CD14-positive monocyte (primary cell): ENCODE results near the gene DPP6. TPM values are rescaled to one million over a fixed set of nuclear protein-coding genes. Genes with fewer than 3 reads are reported as not detected.

Experiments
- DNase-seq, 3 donors: peaks; one replicate each; pipeline ENCODE4 v3.0.0-alpha.2; 2011 to 2022
- H2AFZ ChIP-seq: 2 replicates; pipeline ENCODE4 v1.6.0; 2012; ENCODE audit warnings: mild to moderate bottlenecking, low read depth, low read length, inconsistent platforms; ENCODE audit not compliant: insufficient read depth, poor library complexity, severe bottlenecking
- H3K27ac ChIP-seq, 2 donors: 1 replicate in 1 of 2; 2 replicates in 1 of 2; pipeline ENCODE4 v1.5.1; 2012 to 2013; ENCODE audit warnings: low read length in 2 of 2, control low read depth in 1 of 2, inconsistent platforms in 1 of 2, low read depth in 1 of 2, mild to moderate bottlenecking in 1 of 2
- H3K27me3 ChIP-seq, 2 donors: one replicate each; pipeline versions ENCODE4 v1.6.0 to v1.6.1; 2011 to 2013; ENCODE audit warnings: low read length in 2 of 2; ENCODE audit not compliant: control insufficient read depth in 2 of 2, insufficient read depth in 2 of 2
- H3K36me3 ChIP-seq, 2 donors: replicated peaks in 1 of 2; 1 replicate in 1 of 2; 2 replicates in 1 of 2; pipeline versions ENCODE4 v1.5.1 to v1.6.1; 2012 to 2013; ENCODE audit warnings: low read length in 2 of 2, control low read depth in 1 of 2, inconsistent platforms in 1 of 2, mild to moderate bottlenecking in 1 of 2; ENCODE audit not compliant: insufficient read depth in 2 of 2, control insufficient read depth in 1 of 2
- H3K4me1 ChIP-seq, 2 donors: 1 replicate in 1 of 2; 2 replicates in 1 of 2; pipeline versions ENCODE4 v1.5.1 to v1.6.1; 2012 to 2013; ENCODE audit warnings: low read length in 2 of 2, control low read depth in 1 of 2, inconsistent platforms in 1 of 2, mild to moderate bottlenecking in 1 of 2, moderate library complexity in 1 of 2; ENCODE audit not compliant: insufficient read depth in 2 of 2, control insufficient read depth in 1 of 2
- H3K4me2 ChIP-seq: replicated peaks from 2 replicates; pipeline ENCODE3; 2012; ENCODE audit warnings: low read length, moderate library complexity, mild to moderate bottlenecking; ENCODE audit not compliant: poor library complexity, severe bottlenecking; ENCODE audit errors: extremely low read depth
- H3K4me3 ChIP-seq, 3 experiments: fragments of 200-600 bp in 1 of 3; sonication (generic) in 1 of 3; replicated peaks in 1 of 3; 1 replicate in 2 of 3; 2 replicates in 1 of 3; pipeline ENCODE4 v1.5.1; 2011 to 2013; ENCODE audit warnings: low read length in 3 of 3, mild to moderate bottlenecking in 3 of 3, control low read depth in 2 of 3, low read depth in 2 of 3, inconsistent platforms in 1 of 3, moderate library complexity in 1 of 3
- H3K79me2 ChIP-seq: 2 replicates; pipeline ENCODE4 v1.6.0; 2012; ENCODE audit warnings: mild to moderate bottlenecking, control low read depth, inconsistent platforms, low read length, moderate library complexity; ENCODE audit not compliant: insufficient read depth
- H3K9ac ChIP-seq: 2 replicates; pipeline ENCODE4 v1.6.0; 2017; ENCODE audit warnings: low read length, mild to moderate bottlenecking; ENCODE audit not compliant: insufficient read depth, poor library complexity, severe bottlenecking
- H3K9me3 ChIP-seq, 2 donors: replicated peaks in 1 of 2; 1 replicate in 1 of 2; 2 replicates in 1 of 2; pipeline versions ENCODE4 v1.5.1 to v1.6.1; 2012 to 2013; ENCODE audit warnings: low read length in 2 of 2, control low read depth in 1 of 2; ENCODE audit not compliant: control insufficient read depth in 1 of 2, insufficient read depth in 1 of 2
- H4K20me1 ChIP-seq: 2 replicates; pipeline ENCODE4 v1.6.0; 2012; ENCODE audit warnings: mild to moderate bottlenecking, low read length, control low read depth, moderate library complexity; ENCODE audit not compliant: insufficient read depth
- H3K27ac Mint-ChIP-seq, 7 donors: one replicate each; pipeline ENCODE4 v1.8.0; 2020; ENCODE audit warnings: mild to moderate bottlenecking in 7 of 7, mixed read lengths in 7 of 7, moderate library complexity in 6 of 7, inconsistent platforms in 2 of 7
- H3K27me3 Mint-ChIP-seq, 3 donors: one replicate each; pipeline ENCODE4 v1.8.0; 2021 to 2022; ENCODE audit warnings: low read depth in 3 of 3, mild to moderate bottlenecking in 3 of 3, mixed read lengths in 3 of 3, moderate library complexity in 3 of 3, inconsistent platforms in 1 of 3
- H3K36me3 Mint-ChIP-seq, 2 donors: one replicate each; pipeline ENCODE4 v1.8.0; 2020; ENCODE audit warnings: mixed read lengths in 2 of 2, inconsistent platforms in 1 of 2, mild to moderate bottlenecking in 1 of 2
- H3K4me1 Mint-ChIP-seq: one replicate; pipeline ENCODE4 v1.8.0; 2020; ENCODE audit warnings: mild to moderate bottlenecking, mixed read lengths
- H3K4me3 Mint-ChIP-seq, 2 donors: one replicate each; pipeline ENCODE4 v1.8.0; 2020; ENCODE audit warnings: mild to moderate bottlenecking in 2 of 2, mixed read lengths in 2 of 2, moderate library complexity in 1 of 2
- H3K9me3 Mint-ChIP-seq, 7 donors: one replicate each; pipeline ENCODE4 v1.8.0; 2020 to 2022; ENCODE audit warnings: mixed read lengths in 7 of 7, mild to moderate bottlenecking in 6 of 7, moderate library complexity in 6 of 7, inconsistent platforms in 2 of 7
- WGBS: methylation state at CpG from one replicate; pipeline ENCODE4 v1.1.5; 2013; ENCODE audit warnings: missing lambda C conversion rate; ENCODE audit not compliant: insufficient coverage; 5-methylcytosine and 5-hydroxymethylcytosine counted together
- intact Hi-C, 2 donors: fragments of 100-400 bp; cut with micrococcal nuclease; formaldehyde crosslinking; loops; one replicate each; pipeline versions ENCODE4 v1.15.0 to v1.15.1; 2023
- polyA plus RNA-seq, 3 donors: library from polyadenylated mRNA; depleted of rRNA in 1 of 3; unstranded in 2 of 3; stranded (reverse) in 1 of 3; fragments of 300-500 nt in 2 of 3; fragments of >200 nt in 1 of 3; fragmentation: Illumina TruSeq in 2 of 3; gene quantifications; 1 replicate in 2 of 3; 2 replicates in 1 of 3; pipeline ENCODE4 v1.2.3, GENCODE V29; 2012 to 2021
- TF ChIP-seq, protein P1 (sequence below): fragments of 200-600 bp; IDR thresholded peaks from one replicate; pipeline ENCODE4 v1.8.0; 2022; ENCODE audit warnings: antibody characterized with exemption, mild to moderate bottlenecking

Gene DPP6
- polyA plus RNA-seq, 3 donors, result not detected

DNA sequence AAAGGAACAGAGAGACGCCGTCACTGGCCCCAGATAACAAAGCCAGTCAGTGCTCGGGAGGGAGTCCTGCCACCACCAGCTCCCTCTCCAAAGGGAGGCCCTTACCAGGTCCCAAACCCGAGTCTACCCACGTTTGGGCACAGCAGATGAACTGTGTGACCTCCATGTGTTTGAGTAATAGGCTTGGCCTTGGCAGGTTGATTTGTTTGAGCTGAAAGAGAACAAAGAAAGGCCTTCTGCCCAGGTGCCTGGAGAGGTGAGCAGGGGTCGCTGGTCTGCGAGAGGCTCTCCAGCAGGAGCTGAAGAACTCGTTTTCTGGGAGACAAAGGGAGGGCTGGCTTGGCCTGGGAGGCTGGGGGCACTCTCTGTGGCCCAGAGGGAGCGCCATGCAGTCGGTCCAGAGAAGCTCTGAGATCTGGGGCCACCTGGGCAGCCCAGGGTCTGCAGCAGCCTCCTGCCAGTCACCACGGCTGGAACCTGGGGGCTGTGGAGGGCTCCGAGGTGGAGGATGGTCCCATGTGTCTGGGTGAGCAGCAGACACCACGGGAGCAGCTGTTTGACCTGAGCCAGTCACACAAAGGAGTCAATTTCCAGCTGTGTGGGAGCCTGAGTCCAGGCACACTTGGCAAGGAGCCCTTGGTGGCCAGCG, 851.0 kb downstream of the DPP6 start:
- Histone ChIP-seq H3K4me2 (no peak overlapping the region), H2AFZ (no peak overlapping the region), H3K9me3 (no peaks in the 10 kb centered on the region), H3K36me3 (no peaks in the 10 kb centered on the region), H4K20me1 (no peaks in the 10 kb centered on the region), H3K79me2 (no peaks in the 10 kb centered on the region), H3K4me3 (no peak overlapping the region), H3K9ac (no peak overlapping the region), H3K27ac (no peak overlapping the region), H3K4me1 (no peaks in the 10 kb centered on the region), H3K27me3 (no peaks in the 10 kb centered on the region)
- H3K27me3 Mint-ChIP-seq, result peaks cover 0 to 9% (median 5%) of the 10 kb centered on the region in 3 donors
- no peak overlapping the region for H3K27ac Mint-ChIP-seq
- H3K36me3 Mint-ChIP-seq, result no peaks in the 10 kb centered on the region
- no peaks in the 10 kb centered on the region for H3K4me1 Mint-ChIP-seq
- no peak for DNase-seq
- peaks cover 0 to 4% (median 2%) of the 10 kb centered on the region in 7 donors for H3K9me3 Mint-ChIP-seq
- TF ChIP-seq, protein P1, sequence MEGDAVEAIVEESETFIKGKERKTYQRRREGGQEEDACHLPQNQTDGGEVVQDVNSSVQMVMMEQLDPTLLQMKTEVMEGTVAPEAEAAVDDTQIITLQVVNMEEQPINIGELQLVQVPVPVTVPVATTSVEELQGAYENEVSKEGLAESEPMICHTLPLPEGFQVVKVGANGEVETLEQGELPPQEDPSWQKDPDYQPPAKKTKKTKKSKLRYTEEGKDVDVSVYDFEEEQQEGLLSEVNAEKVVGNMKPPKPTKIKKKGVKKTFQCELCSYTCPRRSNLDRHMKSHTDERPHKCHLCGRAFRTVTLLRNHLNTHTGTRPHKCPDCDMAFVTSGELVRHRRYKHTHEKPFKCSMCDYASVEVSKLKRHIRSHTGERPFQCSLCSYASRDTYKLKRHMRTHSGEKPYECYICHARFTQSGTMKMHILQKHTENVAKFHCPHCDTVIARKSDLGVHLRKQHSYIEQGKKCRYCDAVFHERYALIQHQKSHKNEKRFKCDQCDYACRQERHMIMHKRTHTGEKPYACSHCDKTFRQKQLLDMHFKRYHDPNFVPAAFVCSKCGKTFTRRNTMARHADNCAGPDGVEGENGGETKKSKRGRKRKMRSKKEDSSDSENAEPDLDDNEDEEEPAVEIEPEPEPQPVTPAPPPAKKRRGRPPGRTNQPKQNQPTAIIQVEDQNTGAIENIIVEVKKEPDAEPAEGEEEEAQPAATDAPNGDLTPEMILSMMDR, result no peak
- WGBS, result 63% methylated on average over 9 of the region's 14 CpGs
- no peak overlapping the region for H3K4me3 Mint-ChIP-seq
- intact Hi-C loops, result no loop called here

DNA sequence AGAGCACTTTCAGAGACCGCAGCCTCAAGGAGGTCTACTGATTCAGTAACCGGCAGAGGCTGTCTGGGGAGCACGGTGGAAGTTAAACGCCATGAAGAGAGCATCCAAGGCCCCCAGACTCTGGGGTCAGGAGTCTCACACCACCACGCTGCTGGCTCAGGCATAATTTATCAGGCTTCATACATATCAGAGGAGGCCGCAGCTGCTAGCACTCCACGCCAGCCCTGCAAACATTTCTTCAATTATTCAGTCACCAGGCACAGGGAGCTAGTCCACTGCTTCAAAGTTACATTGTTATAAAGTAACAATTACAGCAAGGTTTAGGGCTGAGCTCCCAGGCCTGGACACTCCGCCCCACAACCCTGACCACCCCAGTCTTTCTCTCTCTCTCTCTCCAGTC, 852.9 kb downstream of the DPP6 start:
- no peak overlapping the region for H2AFZ ChIP-seq
- TF ChIP-seq, protein P1, result no peak
- H3K9me3 ChIP-seq, result peaks cover 0 to 4% of the 10 kb centered on the region in 2 donors
- intact Hi-C loops, result no loop called here
- H3K4me3 ChIP-seq, result no peak overlapping the region
- no peak overlapping the region for H3K27ac ChIP-seq
- Mint-ChIP-seq H3K4me1 (no peaks in the 10 kb centered on the region), H3K4me3 (no peak overlapping the region), H3K27me3 (peaks cover 0 to 13% (median 9%) of the 10 kb centered on the region in 3 donors), H3K27ac (no peak overlapping the region), H3K36me3 (no peaks in the 10 kb centered on the region), H3K9me3 (peaks cover 3 to 7% (median 5%) of the 10 kb centered on the region in 7 donors)
- H4K20me1 ChIP-seq, result no peaks in the 10 kb centered on the region
- no peaks in the 10 kb centered on the region for H3K4me1 ChIP-seq
- H3K27me3 ChIP-seq, result no peaks in the 10 kb centered on the region
- 94% methylated on average over 8 of the region's 8 CpGs for WGBS
- H3K79me2 ChIP-seq, result no peaks in the 10 kb centered on the region
- no peak for DNase-seq
- H3K4me2 ChIP-seq, result no peak overlapping the region
- no peak overlapping the region for H3K9ac ChIP-seq
- no peaks in the 10 kb centered on the region for H3K36me3 ChIP-seq
